ENCODE results near the gene AKAP1.

- TF ChIP-seq CTCF (IDR thresholded peaks at IDR 0.05) (no peak), POLR2A (IDR thresholded peaks at IDR 0.05) (no peak)
Observed at GRCh38 chr17:57143361-57143760, 58.3 kb downstream of the AKAP1 start.
